Fibroblast of mammary gland (primary cell): ENCODE measurements around the gene UST.

Source experiments
- DNase-seq: peaks from one replicate; pipeline ENCODE4 v3.0.0-alpha.2; 2010; ENCODE audit warnings: low read depth
- H3K4me3 ChIP-seq: 2 replicates; pipeline ENCODE4 v1.5.1; 2011; ENCODE audit warnings: low read depth, mild to moderate bottlenecking, low read length, moderate library complexity; ENCODE audit not compliant: control insufficient read depth
- TF ChIP-seq, protein P1 (sequence below): conservative IDR thresholded peaks from 2 replicates; pipeline ENCODE4 v1.5.1; 2011; ENCODE audit warnings: low read depth, low read length, inconsistent platforms; ENCODE audit not compliant: control insufficient read depth, insufficient read depth

The UST gene

GRCh38 chr6:148934961-148935360 lies 188.1 kb downstream of the UST start:
- peak; percentile 34 for DNase-seq
- TF ChIP-seq, protein P1, sequence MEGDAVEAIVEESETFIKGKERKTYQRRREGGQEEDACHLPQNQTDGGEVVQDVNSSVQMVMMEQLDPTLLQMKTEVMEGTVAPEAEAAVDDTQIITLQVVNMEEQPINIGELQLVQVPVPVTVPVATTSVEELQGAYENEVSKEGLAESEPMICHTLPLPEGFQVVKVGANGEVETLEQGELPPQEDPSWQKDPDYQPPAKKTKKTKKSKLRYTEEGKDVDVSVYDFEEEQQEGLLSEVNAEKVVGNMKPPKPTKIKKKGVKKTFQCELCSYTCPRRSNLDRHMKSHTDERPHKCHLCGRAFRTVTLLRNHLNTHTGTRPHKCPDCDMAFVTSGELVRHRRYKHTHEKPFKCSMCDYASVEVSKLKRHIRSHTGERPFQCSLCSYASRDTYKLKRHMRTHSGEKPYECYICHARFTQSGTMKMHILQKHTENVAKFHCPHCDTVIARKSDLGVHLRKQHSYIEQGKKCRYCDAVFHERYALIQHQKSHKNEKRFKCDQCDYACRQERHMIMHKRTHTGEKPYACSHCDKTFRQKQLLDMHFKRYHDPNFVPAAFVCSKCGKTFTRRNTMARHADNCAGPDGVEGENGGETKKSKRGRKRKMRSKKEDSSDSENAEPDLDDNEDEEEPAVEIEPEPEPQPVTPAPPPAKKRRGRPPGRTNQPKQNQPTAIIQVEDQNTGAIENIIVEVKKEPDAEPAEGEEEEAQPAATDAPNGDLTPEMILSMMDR: no peak
- no peak overlapping the region for H3K4me3 ChIP-seq

- TF ChIP-seq, protein P1: no peak
- H3K4me3 ChIP-seq: no peak overlapping the region
- DNase-seq: peak; percentile 81
Observed at GRCh38 chr6:148935705-148936435, 189.0 kb downstream of the UST start.

DNA sequence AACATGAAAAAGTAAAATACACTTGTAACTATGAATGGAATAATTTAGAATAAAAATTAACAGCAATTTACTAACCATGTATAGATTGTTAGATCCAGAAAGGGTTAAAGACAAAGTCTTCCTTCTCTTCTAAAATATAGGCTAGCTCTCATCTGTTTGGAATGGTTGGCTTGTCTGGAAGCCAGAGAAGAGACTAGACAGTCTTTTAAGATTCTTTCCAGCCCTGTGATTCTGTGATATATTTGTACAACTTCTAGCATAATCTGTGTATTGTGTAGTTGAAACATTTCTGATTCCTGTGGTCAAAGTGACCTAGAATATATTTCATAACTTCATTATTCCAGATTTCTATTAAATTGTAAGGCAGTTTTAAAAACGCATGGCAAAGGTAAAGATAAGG lies 196.6 kb downstream of the UST start:
- DNase-seq: peak; percentile 26
- TF ChIP-seq, protein P1: no peak
- no peak overlapping the region for H3K4me3 ChIP-seq

- no peak for DNase-seq
- TF ChIP-seq, protein P1: no peak
- no peak overlapping the region for H3K4me3 ChIP-seq
Observed at GRCh38 chr6:148944608-148945007, 197.8 kb downstream of the UST start.

GRCh38 chr6:148945301-148946021 lies 198.6 kb downstream of the UST start:
- H3K4me3 ChIP-seq: no peak overlapping the region
- TF ChIP-seq, protein P1: no peak
- peak; percentile 39 for DNase-seq

DNA sequence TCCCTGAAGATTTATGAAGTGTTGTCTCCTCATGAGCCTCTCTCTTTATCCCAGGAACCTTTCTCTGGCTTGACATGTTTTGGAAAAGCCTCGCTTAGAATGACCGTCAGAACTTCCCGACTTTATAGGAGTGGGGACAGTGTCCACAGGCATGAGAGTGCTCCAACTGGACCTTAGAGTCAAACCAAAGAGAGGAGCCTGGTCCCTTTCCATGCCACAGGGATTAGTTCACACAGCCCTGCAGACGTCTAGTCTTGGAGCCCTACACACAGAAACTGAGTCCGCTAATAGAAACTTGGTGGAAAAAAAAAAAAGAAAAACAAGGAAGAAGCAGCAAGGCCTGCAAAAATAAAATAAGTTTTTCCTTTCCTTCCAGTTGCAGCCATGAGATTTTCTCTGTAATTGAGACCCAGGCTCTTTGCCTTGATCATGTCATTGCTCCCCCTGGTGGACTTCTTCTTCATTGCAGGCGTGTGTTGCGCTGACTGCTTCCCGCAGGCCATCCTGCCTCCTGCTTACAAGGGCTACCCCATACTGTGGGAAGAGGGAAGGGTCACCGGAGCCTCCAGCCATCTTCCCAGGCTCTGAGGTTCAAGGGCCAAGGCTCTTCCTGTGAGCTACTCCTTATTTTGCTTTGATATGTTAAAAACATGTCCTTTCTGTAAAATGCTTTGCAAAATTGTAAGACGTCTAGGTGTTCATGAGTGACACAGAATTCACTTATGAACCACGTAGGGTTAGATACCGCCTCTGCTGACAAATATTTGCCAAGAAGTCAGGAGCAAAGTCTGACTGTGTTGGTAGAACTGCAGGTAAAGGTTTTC lies 201.0 kb downstream of the UST start:
- peak; percentile 84 for DNase-seq
- TF ChIP-seq, protein P1: peak; percentile 88
- H3K4me3 ChIP-seq: no peak overlapping the region
